Astrocyte of the cerebellum (primary cell): ENCODE results near the gene ANXA2R.

ENCODE experiments used
- DNase-seq: peaks from one replicate; pipeline ENCODE4 v3.0.0-alpha.2; 2011; ENCODE audit warnings: low read depth
- H3K4me3 ChIP-seq: 2 replicates; pipeline ENCODE4 v1.5.1; 2011; ENCODE audit warnings: mild to moderate bottlenecking, low read depth, low read length, moderate library complexity
- in situ Hi-C: cut with HindIII; loops from 2 replicates; pipeline ENCODE4 v1.10.0; 2017; ENCODE audit warnings: low sequenced_read_pairs
- TF ChIP-seq, protein P1 (sequence below): IDR thresholded peaks from 2 replicates; pipeline ENCODE4 v1.5.1; 2012; ENCODE audit warnings: low read length, low read depth, moderate library complexity, mild to moderate bottlenecking; ENCODE audit errors: missing control alignments

The ANXA2R gene

GRCh38 chr5:43016217-43016779 is 23.8 kb downstream of the ANXA2R start:
- DNase-seq: no peak
- in situ Hi-C loops: no loop called here
- H3K4me3 ChIP-seq: peak overlapping the region; percentile 59
- TF ChIP-seq, protein P1, sequence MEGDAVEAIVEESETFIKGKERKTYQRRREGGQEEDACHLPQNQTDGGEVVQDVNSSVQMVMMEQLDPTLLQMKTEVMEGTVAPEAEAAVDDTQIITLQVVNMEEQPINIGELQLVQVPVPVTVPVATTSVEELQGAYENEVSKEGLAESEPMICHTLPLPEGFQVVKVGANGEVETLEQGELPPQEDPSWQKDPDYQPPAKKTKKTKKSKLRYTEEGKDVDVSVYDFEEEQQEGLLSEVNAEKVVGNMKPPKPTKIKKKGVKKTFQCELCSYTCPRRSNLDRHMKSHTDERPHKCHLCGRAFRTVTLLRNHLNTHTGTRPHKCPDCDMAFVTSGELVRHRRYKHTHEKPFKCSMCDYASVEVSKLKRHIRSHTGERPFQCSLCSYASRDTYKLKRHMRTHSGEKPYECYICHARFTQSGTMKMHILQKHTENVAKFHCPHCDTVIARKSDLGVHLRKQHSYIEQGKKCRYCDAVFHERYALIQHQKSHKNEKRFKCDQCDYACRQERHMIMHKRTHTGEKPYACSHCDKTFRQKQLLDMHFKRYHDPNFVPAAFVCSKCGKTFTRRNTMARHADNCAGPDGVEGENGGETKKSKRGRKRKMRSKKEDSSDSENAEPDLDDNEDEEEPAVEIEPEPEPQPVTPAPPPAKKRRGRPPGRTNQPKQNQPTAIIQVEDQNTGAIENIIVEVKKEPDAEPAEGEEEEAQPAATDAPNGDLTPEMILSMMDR: no peak

DNA sequence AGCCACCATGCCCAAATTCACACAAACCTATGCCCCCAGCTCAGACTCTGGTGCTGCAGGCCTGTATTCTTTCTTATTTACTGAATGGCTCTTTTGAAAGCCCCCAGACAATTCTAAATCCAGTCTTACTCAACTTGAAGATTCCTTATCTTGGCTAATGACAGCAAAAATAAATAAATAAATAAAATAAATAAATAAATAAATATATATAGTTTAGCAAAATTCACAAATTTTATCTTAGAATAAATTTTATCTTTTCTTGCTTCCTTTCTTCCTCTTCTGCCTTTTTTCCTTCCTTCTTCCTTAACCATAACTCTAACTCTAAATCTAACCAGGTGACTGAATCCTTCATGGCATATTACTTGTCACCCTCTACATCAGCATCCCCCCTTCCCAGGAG is 25.6 kb downstream of the ANXA2R start:
- DNase-seq: no peak
- no peak overlapping the region for H3K4me3 ChIP-seq
- TF ChIP-seq, protein P1: no peak
- in situ Hi-C loops: no loop called here

- no peak for DNase-seq
- TF ChIP-seq, protein P1: no peak
- in situ Hi-C loops: no loop called here
- no peak overlapping the region for H3K4me3 ChIP-seq
Measured at GRCh38 chr5:43010935-43011315, 29.2 kb downstream of the ANXA2R start.

- in situ Hi-C loops: no loop called here
- peak overlapping the region; percentile 23 for H3K4me3 ChIP-seq
- TF ChIP-seq, protein P1: peak; percentile 8
- DNase-seq: peak; percentile 81
Measured at GRCh38 chr5:43008363-43009153, 31.6 kb downstream of the ANXA2R start.

- DNase-seq: no peak
- H3K4me3 ChIP-seq: peak overlapping the region; percentile 23
- TF ChIP-seq, protein P1: no peak
- in situ Hi-C loops: no loop called here
Measured at GRCh38 chr5:43007911-43008362, 32.2 kb downstream of the ANXA2R start.

- DNase-seq: peak; percentile 70
- TF ChIP-seq, protein P1: no peak
- in situ Hi-C loops: no loop called here
- H3K4me3 ChIP-seq: peak overlapping the region; percentile 23
Measured at GRCh38 chr5:43007246-43007910, 32.7 kb downstream of the ANXA2R start.
